ENCODE results near the gene COL25A1. TPM values are rescaled to one million over a fixed set of nuclear protein-coding genes. Genes with fewer than 3 reads are reported as not detected.

Gene COL25A1
- total RNA-seq, 1 experiment from 2014 or later: 4.2 TPM

GRCh38 chr4:108830509-108831244 is 471.8 kb downstream of the COL25A1 start:
- Histone ChIP-seq H2BK20ac (ENCODE audit: low read depth, low read length, poor library complexity, severe bottlenecking) (no peak overlapping the region), H3K18ac (ENCODE audit: insufficient read length, low read depth, low read length) (no peak overlapping the region), H3K4me2 (ENCODE audit: insufficient read depth, insufficient read length, low read length) (no peak overlapping the region), H3K14ac (ENCODE audit: insufficient read depth, low read length) (no peak overlapping the region), H4K20me1 (ENCODE audit: control insufficient read depth, insufficient read depth, insufficient read length) (no peaks in the 10 kb centered on the region), H3K23ac (ENCODE audit: insufficient read length, low read depth, low read length) (no peak overlapping the region), H3K56ac (ENCODE audit: insufficient read length, low read depth, low read length) (no peak overlapping the region), H3K27ac (ENCODE audit: insufficient read length, low read depth, low read length) (no peak overlapping the region), H3K23me2 (ENCODE audit: insufficient read length, low read depth, low read length, poor library complexity, severe bottlenecking) (no peaks in the 10 kb centered on the region), H2BK5ac (ENCODE audit: insufficient read length, low read length) (no peak overlapping the region), H3K4ac (ENCODE audit: low read depth, low read length) (no peak overlapping the region), H2BK12ac (ENCODE audit: insufficient read length, low read depth, low read length) (no peak overlapping the region), H2AK5ac (ENCODE audit: insufficient read length, low read length) (no peak overlapping the region), H4K5ac (ENCODE audit: insufficient read length, low read depth, low read length) (no peak overlapping the region), H3K27me3 (ENCODE audit: insufficient read depth, low read length) (no peaks in the 10 kb centered on the region), H3K9ac (ENCODE audit: extremely low read depth, insufficient read length, low read length) (no peak overlapping the region), H2BK120ac (ENCODE audit: low read depth, low read length, poor library complexity, severe bottlenecking) (no peak overlapping the region), H2AFZ (ENCODE audit: low read length) (no peak overlapping the region), H3T11ph (ENCODE audit: low read length) (no peak overlapping the region), H3K4me1 (ENCODE audit: insufficient read depth, low read length) (no peaks in the 10 kb centered on the region), H4K8ac (replicated peaks; ENCODE audit: insufficient read length, low read depth, low read length) (no peak overlapping the region), H3K79me1 (ENCODE audit: insufficient read depth, low read depth, low read length, poor library complexity, severe bottlenecking) (no peaks in the 10 kb centered on the region), H2BK15ac (ENCODE audit: low read depth, low read length) (no peak overlapping the region), H3K9me3 (ENCODE audit: control insufficient read depth, low read depth, low read length) (no peaks in the 10 kb centered on the region), H4K91ac (ENCODE audit: insufficient read length, low read depth, low read length) (no peak overlapping the region), H3K79me2 (ENCODE audit: insufficient read depth, low read length) (no peaks in the 10 kb centered on the region)
- DNase-seq: no peak
- WGBS (ENCODE audit: extremely low coverage, insufficient read length, low lambda C conversion rate): no CpG with 5 or more reads among the region's 4 CpGs
- H3K4me1 Mint-ChIP-seq: 0 out of 4 replicates have a peak, but pooled peaks cover 0 to 7% of the 10 kb centered on the region in 2 experiments
- H3K9me3 Mint-ChIP-seq: no peaks in the 10 kb centered on the region
- H3K27me3 Mint-ChIP-seq (ENCODE audit: low read depth): no peaks in the 10 kb centered on the region
- TF ChIP-seq CTCF (conservative IDR thresholded peaks at IDR 0.05): no peak
- H3K27ac Mint-ChIP-seq: no peak overlapping the region
- no peaks in the 10 kb centered on the region for H3K36me3 Mint-ChIP-seq (ENCODE audit: insufficient read depth in 1 of 3, low read depth in 3 of 3)
- H3K4me3 Mint-ChIP-seq: no peak overlapping the region
